Fibroblast of lung (primary cell): Measurements from ENCODE around the gene GIMAP7. TPM values are rescaled to one million over a fixed set of nuclear protein-coding genes. Genes with fewer than 3 reads are reported as not detected.

ENCODE experiments used
- DNase-seq, 2 donors: peaks; one replicate each; pipeline versions ENCODE4 v3.0.0 to v3.0.0-alpha.2; 2010; ENCODE audit warnings: low read depth in 2 of 2
- H2AFZ ChIP-seq: 2 replicates; pipeline ENCODE4 v1.5.1; 2012; ENCODE audit warnings: low read length, control low read depth, inconsistent platforms
- H3K27ac ChIP-seq: 2 replicates; pipeline ENCODE4 v1.5.1; 2011; ENCODE audit warnings: low read length, control low read depth; ENCODE audit not compliant: insufficient read depth
- H3K27me3 ChIP-seq: 2 replicates; pipeline ENCODE4 v1.5.1; 2011; ENCODE audit warnings: mild to moderate bottlenecking, low read length; ENCODE audit not compliant: control insufficient read depth, insufficient read depth
- H3K36me3 ChIP-seq: 2 replicates; pipeline ENCODE4 v1.5.1; 2011; ENCODE audit warnings: low read length; ENCODE audit not compliant: control insufficient read depth, insufficient read depth
- H3K4me1 ChIP-seq: 2 replicates; pipeline ENCODE4 v1.5.1; 2011; ENCODE audit warnings: low read length; ENCODE audit not compliant: control insufficient read depth, insufficient read depth; ENCODE audit errors: extremely low read depth
- H3K4me2 ChIP-seq: 2 replicates; pipeline ENCODE4 v1.5.1; 2011; ENCODE audit warnings: low read length, control low read depth; ENCODE audit not compliant: insufficient read depth; ENCODE audit errors: extremely low read depth
- H3K4me3 ChIP-seq, 4 experiments: fragments of 200-600 bp in 1 of 4; sonication (generic) in 1 of 4; replicated peaks in 1 of 4; 2 replicates each; pipeline ENCODE4 v1.5.1; 2011 to 2016; ENCODE audit warnings: low read length in 4 of 4, low read depth in 3 of 4, mild to moderate bottlenecking in 3 of 4, control low read depth in 2 of 4, inconsistent platforms in 1 of 4, mixed read lengths in 1 of 4; ENCODE audit not compliant: insufficient read depth in 1 of 4; ENCODE audit errors: control extremely low read depth in 1 of 4
- H3K79me2 ChIP-seq: 2 replicates; pipeline ENCODE4 v1.5.1; 2012; ENCODE audit warnings: mild to moderate bottlenecking, low read length, inconsistent platforms; ENCODE audit not compliant: control insufficient read depth, insufficient read depth
- H3K9ac ChIP-seq: 2 replicates; pipeline ENCODE4 v1.5.1; 2011; ENCODE audit warnings: mild to moderate bottlenecking, low read length, control low read depth; ENCODE audit not compliant: insufficient read depth
- H3K9me3 ChIP-seq: 2 replicates; pipeline ENCODE4 v1.5.1; 2012; ENCODE audit warnings: low read depth, low read length; ENCODE audit not compliant: control insufficient read depth, insufficient read depth
- H4K20me1 ChIP-seq: 2 replicates; pipeline ENCODE4 v1.5.1; 2011; ENCODE audit warnings: low read length; ENCODE audit not compliant: control insufficient read depth, insufficient read depth; ENCODE audit errors: extremely low read depth
- EZH2 ChIP-seq: IDR thresholded peaks from 2 replicates; pipeline ENCODE4 v1.5.1; 2012; ENCODE audit warnings: low read length, control low read depth, mild to moderate bottlenecking; ENCODE audit errors: missing control alignments
- polyA plus RNA-seq, 2 donors: library from polyadenylated mRNA; depleted of rRNA in 1 of 2; stranded (reverse) in 1 of 2; unstranded in 1 of 2; fragments of >200 nt; gene quantifications; 2 replicates each; pipeline ENCODE4 v1.2.1, GENCODE V29; 2011 to 2012; ENCODE audit warnings: missing spikeins in 1 of 2
- total RNA-seq: library from RNA; depleted of rRNA; stranded (reverse); fragments of >200 nt; gene quantifications from 2 replicates; pipeline ENCODE4 v1.2.1, GENCODE V29; 2014
- TF ChIP-seq, protein P1 (sequence below), 2 donors: IDR thresholded peaks in 1 of 2; conservative IDR thresholded peaks in 1 of 2; 1 replicate in 1 of 2; 2 replicates in 1 of 2; pipeline ENCODE4 v1.5.1; 2011 to 2012; ENCODE audit warnings: low read length in 2 of 2, control low read depth in 1 of 2, inconsistent platforms in 1 of 2, low read depth in 1 of 2, mild to moderate bottlenecking in 1 of 2

Gene GIMAP7
- total and polyA plus RNA-seq, 2 donors (not counting 1 experiment from before 2014, with no cell fraction given): not detected

DNA sequence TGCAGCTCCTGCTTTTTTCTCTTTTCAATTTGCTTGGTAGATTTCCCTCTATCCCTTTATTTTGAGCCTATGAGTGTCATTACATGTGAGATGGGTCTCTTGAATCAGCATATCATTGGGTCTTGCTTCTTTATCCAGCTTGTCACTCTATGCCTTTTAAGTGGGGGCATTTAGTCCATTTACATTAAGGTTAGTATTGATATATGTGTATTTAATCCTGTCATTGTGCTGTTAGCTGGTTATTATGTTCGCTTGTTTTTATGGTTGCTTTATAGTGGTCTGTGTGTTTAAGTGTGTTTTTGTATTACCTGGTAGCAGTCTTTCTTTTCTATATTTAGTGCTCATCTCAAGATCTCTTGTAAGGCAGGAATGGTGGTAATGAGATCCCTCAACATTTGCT is 17.0 kb downstream of the GIMAP7 start:
- Histone ChIP-seq H4K20me1 (no peaks in the 10 kb centered on the region), H3K4me2 (no peak overlapping the region), H3K4me1 (no peaks in the 10 kb centered on the region), H3K79me2 (no peaks in the 10 kb centered on the region), H3K4me3 (no peak overlapping the region), H3K36me3 (no peaks in the 10 kb centered on the region), H2AFZ (no peak overlapping the region), H3K27me3 (no peaks in the 10 kb centered on the region), H3K9me3 (no peaks in the 10 kb centered on the region), H3K9ac (no peak overlapping the region), H3K27ac (no peak overlapping the region)
- no peak for DNase-seq
- no peak for TF ChIP-seq EZH2
- TF ChIP-seq, protein P1, sequence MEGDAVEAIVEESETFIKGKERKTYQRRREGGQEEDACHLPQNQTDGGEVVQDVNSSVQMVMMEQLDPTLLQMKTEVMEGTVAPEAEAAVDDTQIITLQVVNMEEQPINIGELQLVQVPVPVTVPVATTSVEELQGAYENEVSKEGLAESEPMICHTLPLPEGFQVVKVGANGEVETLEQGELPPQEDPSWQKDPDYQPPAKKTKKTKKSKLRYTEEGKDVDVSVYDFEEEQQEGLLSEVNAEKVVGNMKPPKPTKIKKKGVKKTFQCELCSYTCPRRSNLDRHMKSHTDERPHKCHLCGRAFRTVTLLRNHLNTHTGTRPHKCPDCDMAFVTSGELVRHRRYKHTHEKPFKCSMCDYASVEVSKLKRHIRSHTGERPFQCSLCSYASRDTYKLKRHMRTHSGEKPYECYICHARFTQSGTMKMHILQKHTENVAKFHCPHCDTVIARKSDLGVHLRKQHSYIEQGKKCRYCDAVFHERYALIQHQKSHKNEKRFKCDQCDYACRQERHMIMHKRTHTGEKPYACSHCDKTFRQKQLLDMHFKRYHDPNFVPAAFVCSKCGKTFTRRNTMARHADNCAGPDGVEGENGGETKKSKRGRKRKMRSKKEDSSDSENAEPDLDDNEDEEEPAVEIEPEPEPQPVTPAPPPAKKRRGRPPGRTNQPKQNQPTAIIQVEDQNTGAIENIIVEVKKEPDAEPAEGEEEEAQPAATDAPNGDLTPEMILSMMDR (conservative IDR thresholded peaks at IDR 0.05 in 1 of 2, IDR thresholded peaks at IDR 0.05 in 1 of 2; ENCODE audit: low read depth in 1 of 2, low read length in 2 of 2): no peak

DNA sequence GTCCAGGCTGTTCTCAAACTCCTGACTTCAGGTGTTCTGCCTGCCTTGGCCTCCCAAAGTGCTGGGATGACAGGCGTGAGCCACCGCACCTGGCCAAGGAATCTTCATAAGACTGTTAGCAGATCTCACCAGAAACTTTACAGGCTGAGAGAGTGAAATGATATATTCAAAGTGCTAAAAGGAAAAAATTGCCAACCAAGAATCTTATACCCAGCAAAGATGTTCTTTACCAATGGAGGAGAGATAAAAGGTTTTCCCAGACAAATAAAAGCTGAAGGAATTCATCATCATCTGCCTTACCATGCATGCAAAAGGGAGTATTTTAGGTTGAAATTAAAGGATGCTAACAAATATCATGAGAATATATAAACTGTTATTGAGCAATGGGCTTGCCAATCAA is 23.6 kb downstream of the GIMAP7 start:
- DNase-seq: no peak
- no peak for TF ChIP-seq EZH2
- TF ChIP-seq, protein P1 (conservative IDR thresholded peaks at IDR 0.05 in 1 of 2, IDR thresholded peaks at IDR 0.05 in 1 of 2; ENCODE audit: low read depth in 1 of 2, low read length in 2 of 2): no peak
- no peaks in the 10 kb centered on the region for H3K9me3 ChIP-seq
- H3K4me2 ChIP-seq: no peak overlapping the region
- H2AFZ ChIP-seq: no peak overlapping the region
- no peaks in the 10 kb centered on the region for H3K36me3 ChIP-seq
- no peaks in the 10 kb centered on the region for H3K27me3 ChIP-seq
- H3K4me1 ChIP-seq: no peaks in the 10 kb centered on the region
- no peaks in the 10 kb centered on the region for H3K79me2 ChIP-seq
- no peaks in the 10 kb centered on the region for H4K20me1 ChIP-seq
- H3K27ac ChIP-seq: no peak overlapping the region
- no peak overlapping the region for H3K4me3 ChIP-seq
- H3K9ac ChIP-seq: no peak overlapping the region

DNA sequence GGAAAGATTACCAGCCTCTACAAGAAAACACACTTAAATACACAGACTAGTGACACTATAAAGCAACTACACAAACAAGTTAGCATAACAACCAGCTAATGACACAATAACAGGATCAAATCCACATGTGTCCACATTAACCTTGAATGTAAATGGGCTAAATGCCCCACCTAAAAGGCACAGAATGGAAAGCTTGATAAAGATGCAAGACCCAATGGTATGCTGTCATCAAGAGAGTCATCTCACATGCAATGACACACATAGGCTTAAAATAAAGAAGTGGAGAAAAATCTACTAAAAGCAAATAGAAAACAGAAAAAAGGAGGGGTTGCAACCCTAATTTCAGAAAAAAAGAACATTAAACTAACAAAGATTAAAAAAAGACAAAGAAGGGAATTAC is 38.5 kb downstream of the GIMAP7 start:
- TF ChIP-seq, protein P1 (conservative IDR thresholded peaks at IDR 0.05 in 1 of 2, IDR thresholded peaks at IDR 0.05 in 1 of 2; ENCODE audit: low read depth in 1 of 2, low read length in 2 of 2): no peak
- no peak for TF ChIP-seq EZH2
- no peak for DNase-seq
- Histone ChIP-seq H3K36me3 (no peaks in the 10 kb centered on the region), H3K4me3 (no peak overlapping the region), H2AFZ (no peak overlapping the region), H3K4me1 (no peaks in the 10 kb centered on the region), H3K79me2 (no peaks in the 10 kb centered on the region), H3K9ac (no peak overlapping the region), H3K27ac (no peak overlapping the region), H3K9me3 (no peaks in the 10 kb centered on the region), H4K20me1 (no peaks in the 10 kb centered on the region), H3K4me2 (no peak overlapping the region), H3K27me3 (no peaks in the 10 kb centered on the region)
